ACHN (cell line): ENCODE results near the gene EIF4E3.

ENCODE experiments used
- DNase-seq: peaks from one replicate; pipeline ENCODE4 v3.0.0-alpha.2; 2015
- in situ Hi-C: cut with HindIII; loops from 2 replicates; pipeline ENCODE4 v1.10.0; 2017; ENCODE audit warnings: low sequenced_read_pairs, low pct_ligation_motif_present, low pct_unique_long_range_greater_than_20kb

Gene EIF4E3

GRCh38 chr3:71695000-71695482 lies 30.2 kb downstream of the EIF4E3 start:
- peak; percentile 13 for DNase-seq
- in situ Hi-C loops: no loop called here

- in situ Hi-C loops: no loop called here
- DNase-seq: no peak
Measured at GRCh38 chr3:71694358-71694999, 30.7 kb downstream of the EIF4E3 start.

GRCh38 chr3:71693641-71694040 lies 31.6 kb downstream of the EIF4E3 start:
- in situ Hi-C loops: no loop called here
- no peak for DNase-seq

GRCh38 chr3:71692139-71692538 lies 33.1 kb downstream of the EIF4E3 start:
- peak; percentile 15 for DNase-seq
- in situ Hi-C loops: no loop called here

- in situ Hi-C loops: no loop called here
- DNase-seq: peak; percentile 58
Measured at GRCh38 chr3:71690341-71690841, 34.8 kb downstream of the EIF4E3 start.

GRCh38 chr3:71689291-71689690 lies 35.9 kb downstream of the EIF4E3 start:
- no peak for DNase-seq
- in situ Hi-C loops: no loop called here

GRCh38 chr3:71688121-71688520 lies 37.1 kb downstream of the EIF4E3 start:
- no peak for DNase-seq
- in situ Hi-C loops: no loop called here

GRCh38 chr3:71685686-71686085 lies 39.5 kb downstream of the EIF4E3 start:
- DNase-seq: no peak
- in situ Hi-C loops: no loop called here

GRCh38 chr3:71684757-71685386 lies 40.3 kb downstream of the EIF4E3 start:
- in situ Hi-C loops: no loop called here
- DNase-seq: peak; percentile 24

- in situ Hi-C loops: no loop called here
- no peak for DNase-seq
Measured at GRCh38 chr3:71684046-71684756, 41.0 kb downstream of the EIF4E3 start.

- no peak for DNase-seq
- in situ Hi-C loops: no loop called here
Measured at GRCh38 chr3:71681224-71681668, 44.0 kb downstream of the EIF4E3 start.

GRCh38 chr3:71680603-71681002 lies 44.6 kb downstream of the EIF4E3 start:
- DNase-seq: no peak
- in situ Hi-C loops: no loop called here

- in situ Hi-C loops: no loop called here
Measured at GRCh38 chr3:71676931-71677330, 48.3 kb downstream of the EIF4E3 start.

GRCh38 chr3:71673486-71673885 lies 51.7 kb downstream of the EIF4E3 start:
- no peak for DNase-seq
- in situ Hi-C loops: no loop called here

More at GRCh38 chr3:71676931-71677330, 48.3 kb downstream of the EIF4E3 start:
- no peak for DNase-seq

GRCh38 chr3:71672807-71673206 lies 52.4 kb downstream of the EIF4E3 start:
- DNase-seq: no peak
- in situ Hi-C loops: no loop called here

- in situ Hi-C loops: no loop called here
- DNase-seq: no peak
Measured at GRCh38 chr3:71672340-71672739, 52.9 kb downstream of the EIF4E3 start.

- no peak for DNase-seq
- in situ Hi-C loops: no loop called here
Measured at GRCh38 chr3:71671216-71671845, 53.9 kb downstream of the EIF4E3 start.

- DNase-seq: no peak
- in situ Hi-C loops: no loop called here
Measured at GRCh38 chr3:71662568-71662967, 62.6 kb downstream of the EIF4E3 start.

GRCh38 chr3:71662056-71662455 lies 63.1 kb downstream of the EIF4E3 start:
- DNase-seq: no peak

More at GRCh38 chr3:71662056-71662455, 63.1 kb downstream of the EIF4E3 start:
- in situ Hi-C loops: no loop called here
